Right lobe of liver (tissue), 4 donors: ENCODE measurements around the gene OR1N2.

ENCODE experiments used
- CTCF ChIP-seq, 4 donors: fragments of 200-600 bp in 3 of 4; fragments of 450-650 bp in 1 of 4; IDR thresholded peaks; one replicate each; pipeline versions ENCODE4 v1.5.1 to v1.8.0; 2016 to 2022; ENCODE audit warnings: antibody characterized with exemption in 4 of 4, mild to moderate bottlenecking in 2 of 4
- POLR2A ChIP-seq: fragments of 450-650 bp; IDR thresholded peaks from one replicate; pipeline ENCODE4 v1.6.1; 2017; ENCODE audit warnings: antibody characterized with exemption, mild to moderate bottlenecking
- donor health status: DM: no; HTN: no; CAD: no.
- donor health status: DM: no; HTN: no; CAD: no.
- donor health status: DM: no; HTN: yes; CAD: no.

DNA sequence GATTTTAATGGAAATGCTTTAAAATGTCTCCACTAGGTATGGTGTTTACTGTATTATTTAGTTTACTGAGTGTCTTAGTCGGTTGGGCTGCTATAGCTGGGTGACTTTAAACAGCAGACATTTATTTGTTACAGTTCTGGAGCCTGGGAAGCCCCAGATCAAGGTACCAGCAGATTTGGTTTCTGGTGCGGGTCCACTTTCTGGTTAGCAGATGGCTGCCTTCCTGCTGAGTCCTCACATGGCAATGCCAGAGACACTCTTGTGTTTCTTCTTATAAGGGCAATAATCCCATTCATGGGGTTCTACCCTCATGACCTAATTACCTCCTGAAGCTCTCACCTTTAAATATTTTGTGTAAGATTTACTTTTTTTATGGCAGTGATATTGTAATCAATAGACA is 34.7 kb upstream of the OR1N2 start:
- no peak for TF ChIP-seq CTCF (IDR thresholded peaks at IDR 0.05)
- TF ChIP-seq POLR2A: no peak
